ENCODE results near the gene MIPOL1.
"Not testable (repeated sequence)": the region's sequence is repeated elsewhere in the genome, so short reads cannot be mapped to it uniquely, and the experiment has no call there.

Gene MIPOL1

DNA sequence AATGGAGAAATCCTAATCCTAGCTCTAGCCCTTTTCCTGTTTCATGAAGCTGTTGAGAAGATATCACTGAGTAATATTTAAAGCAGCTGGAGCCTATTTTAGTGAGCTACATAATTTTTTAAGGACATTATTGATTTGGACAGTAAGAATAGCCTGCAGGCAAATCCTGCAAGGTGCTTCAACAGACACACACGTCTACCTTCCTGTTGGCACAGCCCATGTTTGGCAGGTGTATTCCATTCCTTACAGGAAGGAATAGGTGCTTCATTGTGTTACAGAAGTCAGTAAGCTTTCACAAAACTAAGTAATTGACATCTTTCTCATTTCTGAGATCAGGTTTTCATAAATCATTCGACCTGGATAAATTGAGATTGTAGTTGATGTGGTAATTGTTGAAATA lies 346.7 kb downstream of the MIPOL1 start:
- no peak for DNase-seq (ENCODE audit: insufficient read length, low spot score)
- no peak for FAIRE-seq
- no peak for TF ChIP-seq POLR2A (IDR thresholded peaks at IDR 0.05; ENCODE audit: low read depth, low read length)

DNA sequence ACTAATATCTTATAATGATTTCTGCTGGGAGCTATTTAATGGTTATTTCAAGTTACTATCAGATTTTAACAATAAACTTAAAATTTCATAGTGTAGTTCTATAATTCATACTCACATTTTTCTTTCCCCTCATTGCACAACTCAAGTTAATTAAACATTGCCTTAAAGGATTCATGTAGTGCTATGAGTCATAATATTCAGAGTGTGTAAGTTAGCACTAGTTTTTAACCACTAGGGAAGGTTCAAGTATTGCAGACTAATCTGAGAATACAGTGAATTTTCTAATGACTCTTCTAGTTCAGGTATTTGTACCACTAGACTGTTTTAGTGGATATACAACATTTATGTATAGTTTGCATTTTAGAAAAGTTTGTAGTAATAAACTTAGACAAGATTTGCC lies 347.4 kb downstream of the MIPOL1 start:
- DNase-seq (ENCODE audit: insufficient read length, low spot score) (no peak), FAIRE-seq (no peak)

DNA sequence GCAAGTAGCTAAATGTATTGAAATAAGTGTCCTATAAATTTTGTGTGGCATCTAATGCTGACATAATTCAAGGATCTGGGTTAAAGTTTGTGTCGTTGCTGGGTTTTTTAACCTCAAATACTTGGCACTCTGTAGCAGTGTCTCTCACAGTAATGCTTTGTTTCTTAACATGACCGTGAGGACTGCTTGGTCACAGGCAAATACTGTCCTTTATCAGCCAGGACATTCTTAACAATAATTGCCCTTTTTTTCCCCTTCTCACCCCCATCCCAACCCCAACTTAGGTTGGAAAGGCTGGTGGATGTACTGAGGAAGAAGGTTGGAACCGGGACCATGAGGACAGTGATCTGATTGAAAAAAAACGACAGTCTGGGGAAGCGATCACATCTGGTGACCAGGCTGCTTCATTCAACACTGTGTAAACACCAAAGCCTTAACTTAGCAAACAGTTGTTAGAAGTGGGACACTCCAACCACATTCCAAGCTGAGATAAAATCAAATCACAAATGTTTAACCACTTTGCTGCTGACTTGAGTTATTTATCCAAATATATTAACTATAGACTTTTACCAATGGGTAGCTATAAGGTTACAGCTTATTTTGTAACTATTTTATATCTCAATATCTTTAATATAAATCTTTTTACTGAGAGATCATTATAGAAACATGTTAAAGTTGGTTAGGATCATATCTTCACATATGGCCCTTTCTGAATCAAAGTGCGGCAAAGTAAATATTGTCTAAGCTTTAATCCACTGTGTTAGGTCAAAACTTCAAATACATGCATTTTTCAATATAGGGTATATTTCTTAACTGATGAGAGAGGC lies 349.1 kb downstream of the MIPOL1 start:
- DNase-seq (ENCODE audit: insufficient read length, low spot score) (no peak), FAIRE-seq (no peak)
- no peak for TF ChIP-seq POLR2A (IDR thresholded peaks at IDR 0.05; ENCODE audit: low read depth, low read length)

More for the DNA sequence above, 347.4 kb downstream of the MIPOL1 start:
- TF ChIP-seq POLR2A (IDR thresholded peaks at IDR 0.05; ENCODE audit: low read depth, low read length) = no peak

DNA sequence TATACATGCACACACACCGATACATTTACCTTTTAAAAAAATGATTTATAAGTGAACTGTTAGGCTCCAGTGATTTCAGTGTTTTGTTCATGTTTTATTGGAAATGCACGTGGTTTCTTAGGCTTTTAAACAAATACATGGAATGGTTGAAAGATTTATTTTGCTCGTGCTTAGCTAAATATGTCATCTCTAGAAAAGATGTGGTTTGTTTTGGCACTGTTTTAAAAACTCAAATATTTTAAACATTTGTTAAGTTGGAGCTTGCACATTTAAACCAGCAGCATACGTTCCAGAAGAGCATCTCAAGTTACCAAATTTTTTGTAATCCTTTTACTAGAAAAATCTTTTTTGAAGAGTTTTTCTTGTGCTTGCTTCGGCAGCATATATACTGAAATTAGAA lies 352.8 kb downstream of the MIPOL1 start:
- no peak for TF ChIP-seq POLR2A (IDR thresholded peaks at IDR 0.05; ENCODE audit: low read depth, low read length)
- FAIRE-seq (no peak), DNase-seq (ENCODE audit: insufficient read length, low spot score) (no peak)

DNA sequence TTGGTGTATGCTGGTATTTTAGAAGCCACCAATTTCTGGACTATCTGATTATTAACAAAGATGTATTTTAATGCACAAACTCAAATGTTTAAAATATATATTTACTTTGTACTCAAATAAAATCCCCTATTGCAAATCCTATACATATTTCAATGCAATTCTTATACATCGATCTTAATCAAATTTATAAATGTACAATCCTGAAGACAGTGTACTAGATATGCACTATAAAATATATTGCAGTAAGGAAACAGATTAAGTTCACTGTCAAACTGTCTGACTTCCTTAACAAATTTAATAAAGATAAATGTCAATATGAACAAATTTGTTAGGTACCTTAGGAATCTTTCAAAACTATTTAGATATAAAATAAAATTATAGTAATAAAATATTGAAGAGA lies 353.4 kb downstream of the MIPOL1 start:
- no peak for TF ChIP-seq POLR2A (IDR thresholded peaks at IDR 0.05; ENCODE audit: low read depth, low read length)
- DNase-seq (ENCODE audit: insufficient read length, low spot score) (no peak), FAIRE-seq (no peak)

DNA sequence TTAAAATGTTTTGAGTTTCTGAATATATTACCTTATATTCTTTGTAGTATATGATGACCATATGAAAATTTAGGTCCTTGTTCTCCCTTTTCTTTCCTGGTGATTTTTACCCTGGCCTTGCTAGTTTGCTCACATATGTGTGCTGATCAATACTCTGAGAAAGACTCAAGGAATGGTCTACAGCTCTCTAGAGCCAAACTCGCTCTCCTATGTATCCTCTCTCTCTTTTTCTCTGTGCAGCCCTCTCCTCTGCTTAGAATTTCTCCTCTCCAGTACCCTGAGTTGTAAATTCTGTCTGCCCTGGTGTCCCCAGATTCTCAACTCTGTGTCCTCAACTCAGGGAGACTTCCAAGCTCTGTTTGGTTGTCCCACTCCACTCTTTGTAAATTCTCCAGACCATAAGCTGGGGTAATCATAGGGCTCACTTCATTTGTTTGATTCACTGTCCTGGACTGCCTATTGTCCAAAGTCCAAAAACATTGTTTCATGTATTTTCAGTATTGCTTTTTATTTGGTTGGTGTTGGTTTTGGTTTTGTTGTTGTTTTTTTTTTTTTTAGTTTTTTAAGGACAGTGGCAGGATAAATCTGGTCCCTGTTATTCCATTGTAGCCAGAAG lies 356.3 kb downstream of the MIPOL1 start:
- FAIRE-seq (no peak), DNase-seq (ENCODE audit: insufficient read length, low spot score) (no peak)
- no peak for TF ChIP-seq POLR2A (IDR thresholded peaks at IDR 0.05; ENCODE audit: low read depth, low read length)

DNA sequence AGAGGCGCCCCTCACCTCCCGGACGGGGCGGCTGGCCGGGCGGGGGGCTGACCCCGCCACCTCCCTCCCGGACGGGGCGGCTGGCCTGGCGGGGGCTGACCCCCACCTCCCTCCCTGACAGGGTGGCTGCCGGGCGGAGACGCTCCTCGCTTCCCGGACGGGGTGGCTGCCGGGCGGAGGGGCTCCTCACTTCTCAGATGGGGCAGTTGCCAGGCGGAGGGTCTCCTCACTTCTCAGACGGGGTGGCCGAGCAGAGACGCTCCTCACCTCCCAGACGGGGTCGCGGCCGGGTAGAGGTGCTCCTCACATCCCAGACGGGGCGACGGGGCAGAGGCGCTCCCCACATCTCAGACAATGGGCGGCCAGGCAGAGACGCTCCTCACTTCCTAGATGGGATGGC lies 357.9 kb downstream of the MIPOL1 start:
- FAIRE-seq; DNase-seq (ENCODE audit: insufficient read length, low spot score): not testable (repeated sequence)

DNA sequence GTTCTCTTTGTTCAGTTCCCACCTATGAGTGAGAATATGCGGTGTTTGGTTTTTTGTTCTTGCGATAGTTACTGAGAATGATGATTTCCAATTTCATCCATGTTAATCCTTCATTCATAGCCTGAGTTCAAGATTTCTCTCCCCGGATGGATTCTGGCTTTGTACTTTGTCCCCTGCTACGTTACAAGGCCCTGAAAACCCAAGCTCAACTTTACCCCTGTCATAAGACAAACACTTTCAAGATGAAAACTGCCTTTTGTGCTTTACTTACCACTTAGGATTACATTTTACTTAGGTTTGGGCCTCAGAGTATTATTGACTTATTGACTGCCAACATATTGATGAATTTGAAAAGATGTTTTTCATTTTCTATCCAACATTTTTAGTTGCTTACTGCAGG lies 361.0 kb downstream of the MIPOL1 start:
- no peak for TF ChIP-seq POLR2A (IDR thresholded peaks at IDR 0.05; ENCODE audit: low read depth, low read length)

DNA sequence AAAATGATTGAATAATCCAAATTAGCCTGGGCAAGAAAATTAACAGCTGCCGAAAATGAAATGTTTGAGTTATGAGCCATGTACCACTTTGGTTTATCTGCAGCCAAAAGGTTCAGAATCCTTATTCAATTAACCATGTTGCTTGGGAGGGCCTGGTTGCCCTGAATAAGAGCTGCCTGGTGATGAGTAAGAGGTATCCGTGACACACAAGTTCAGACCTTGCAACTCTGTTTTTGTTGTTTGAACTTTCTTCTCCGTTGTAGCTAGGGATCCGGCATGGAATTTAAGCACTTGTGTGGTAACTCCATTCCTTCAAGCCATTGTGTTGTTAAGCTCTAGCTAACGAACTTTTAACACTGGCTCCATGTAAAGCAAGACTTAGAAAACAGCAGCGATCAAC lies 361.6 kb downstream of the MIPOL1 start:
- FAIRE-seq (no peak), DNase-seq (ENCODE audit: insufficient read length, low spot score) (no peak)
- TF ChIP-seq POLR2A (IDR thresholded peaks at IDR 0.05; ENCODE audit: low read depth, low read length) = no peak

More for the DNA sequence above, 361.0 kb downstream of the MIPOL1 start:
- FAIRE-seq (no peak), DNase-seq (ENCODE audit: insufficient read length, low spot score) (no peak)

DNA sequence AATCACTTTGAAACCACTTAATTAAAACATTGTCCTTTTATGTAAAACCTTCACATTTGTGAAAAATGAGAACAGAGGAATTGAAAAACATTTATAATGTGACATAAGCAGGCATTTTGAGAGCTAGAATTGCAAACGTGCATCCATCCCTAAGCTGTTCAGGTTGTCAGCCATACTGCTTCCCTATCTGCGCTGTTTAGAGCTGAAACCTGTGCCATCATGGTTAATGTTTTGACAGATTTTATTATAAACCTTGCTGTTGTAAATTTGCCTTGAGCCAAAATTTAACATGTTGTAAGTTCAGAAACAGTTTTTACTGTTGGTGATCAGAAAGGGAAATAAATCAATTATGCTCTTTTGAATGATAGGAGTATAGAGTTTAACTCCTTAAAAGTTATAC lies 365.5 kb downstream of the MIPOL1 start:
- no peak for DNase-seq (ENCODE audit: insufficient read length, low spot score)
- no peak for FAIRE-seq
- TF ChIP-seq POLR2A (IDR thresholded peaks at IDR 0.05; ENCODE audit: low read depth, low read length) = no peak

DNA sequence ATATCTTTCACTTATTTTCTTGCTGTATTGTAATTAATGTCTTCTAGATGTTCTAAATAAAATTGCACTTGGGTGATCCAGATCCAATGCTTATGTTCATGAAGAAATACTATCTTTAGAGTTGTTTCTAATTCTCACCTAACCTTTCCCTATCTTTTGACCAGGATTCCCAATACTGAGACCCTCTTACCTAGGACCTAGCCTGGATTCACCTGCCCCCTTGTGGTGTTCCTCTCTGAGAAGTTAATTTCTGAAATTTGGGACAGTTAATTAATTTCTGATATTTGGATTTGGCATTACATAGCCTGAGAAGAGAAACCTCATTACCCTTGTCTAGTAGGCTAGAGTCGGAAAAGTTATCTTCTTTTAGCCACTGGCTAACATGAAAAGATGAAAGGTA lies 367.8 kb downstream of the MIPOL1 start:
- DNase-seq (ENCODE audit: insufficient read length, low spot score) (no peak), FAIRE-seq (no peak)
- no peak for TF ChIP-seq POLR2A (IDR thresholded peaks at IDR 0.05; ENCODE audit: low read depth, low read length)

DNA sequence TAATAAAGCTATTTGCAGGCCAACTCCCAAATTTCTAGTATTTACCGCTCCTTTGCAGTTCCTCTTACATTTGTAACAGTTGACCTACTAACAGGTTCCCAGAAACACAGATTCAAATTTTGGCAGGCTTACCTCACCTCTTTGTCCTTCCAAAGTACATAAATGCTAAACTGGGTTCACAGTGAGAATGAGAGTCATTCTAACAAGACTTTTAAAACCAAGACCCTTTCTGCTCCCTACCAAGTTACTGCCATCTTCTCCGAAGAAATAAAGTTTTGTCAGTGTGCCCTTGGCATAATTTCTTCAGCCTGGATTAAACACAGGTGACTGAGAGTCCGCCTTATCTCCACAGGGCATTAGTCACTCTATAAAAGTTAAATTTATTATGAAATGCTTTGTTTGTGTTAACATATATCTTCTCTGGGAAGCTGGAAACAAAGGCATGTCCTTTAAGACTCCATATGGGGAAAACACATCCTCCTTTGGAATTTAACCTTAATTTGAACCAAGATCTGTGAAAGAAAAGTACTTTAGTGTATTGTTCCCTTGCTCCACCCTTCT lies 369.2 kb downstream of the MIPOL1 start:
- TF ChIP-seq POLR2A (IDR thresholded peaks at IDR 0.05; ENCODE audit: low read depth, low read length) = no peak
- FAIRE-seq (no peak), DNase-seq (ENCODE audit: insufficient read length, low spot score) (no peak)

DNA sequence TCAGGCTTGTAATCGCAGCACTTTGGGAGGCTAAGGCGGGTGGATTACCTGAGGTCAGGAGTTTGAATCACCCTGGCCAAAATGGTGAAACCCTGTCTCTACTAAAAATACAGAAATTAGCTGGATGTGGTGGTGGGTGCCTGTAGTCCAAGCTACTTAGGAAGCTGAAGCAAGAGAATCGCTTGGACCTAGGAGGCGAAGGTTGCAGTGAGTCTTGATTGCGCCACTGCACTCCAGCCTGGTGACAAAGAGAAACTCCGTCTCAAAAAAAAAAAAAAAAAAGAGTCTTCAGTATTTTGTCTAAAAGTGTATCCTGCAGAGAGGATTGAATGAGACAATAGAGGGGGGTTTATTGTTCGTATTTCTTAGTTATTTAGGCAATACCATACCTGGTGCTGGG lies 372.0 kb downstream of the MIPOL1 start:
- FAIRE-seq (no peak), DNase-seq (ENCODE audit: insufficient read length, low spot score) (no peak)
- no peak for TF ChIP-seq POLR2A (IDR thresholded peaks at IDR 0.05; ENCODE audit: low read depth, low read length)

DNA sequence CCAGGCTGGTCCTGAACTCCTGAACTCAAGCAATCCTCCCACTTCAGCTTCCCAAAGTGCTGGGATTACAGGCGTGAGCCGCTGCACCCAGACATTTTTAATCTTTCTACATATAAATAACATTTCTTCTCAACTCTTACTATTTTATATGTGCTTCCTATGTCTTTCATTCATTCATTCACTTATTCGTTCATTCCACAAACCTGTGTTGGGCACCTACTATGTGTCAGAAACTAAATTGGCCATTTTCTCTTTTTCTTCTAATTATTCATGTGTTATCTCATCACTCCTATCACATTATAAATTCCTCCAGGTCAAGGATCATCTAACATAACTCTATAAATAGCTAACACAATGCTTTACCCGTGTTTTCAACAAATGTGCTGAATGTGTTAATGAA lies 373.7 kb downstream of the MIPOL1 start:
- FAIRE-seq (no peak), DNase-seq (ENCODE audit: insufficient read length, low spot score) (no peak)
- TF ChIP-seq POLR2A (IDR thresholded peaks at IDR 0.05; ENCODE audit: low read depth, low read length) = no peak

DNA sequence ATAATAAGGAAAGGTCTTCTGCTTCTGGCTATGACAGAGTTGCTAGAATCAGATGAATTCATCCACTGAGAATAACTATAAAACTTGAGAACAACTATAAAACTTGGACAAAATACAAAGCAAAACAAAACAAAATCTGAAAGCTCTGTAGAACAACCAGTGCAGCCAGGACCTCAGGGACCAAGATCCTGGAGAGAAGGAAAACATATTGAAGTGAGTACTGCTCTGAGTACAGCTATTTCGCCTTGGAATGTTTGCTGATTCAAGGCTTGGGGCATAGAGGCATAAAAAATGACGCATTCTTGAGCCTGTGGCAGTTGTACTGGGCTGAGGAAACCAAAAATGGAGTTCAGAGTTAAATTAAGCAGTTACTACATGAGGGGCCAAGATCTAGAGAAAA lies 375.6 kb downstream of the MIPOL1 start:
- no peak for TF ChIP-seq POLR2A (IDR thresholded peaks at IDR 0.05; ENCODE audit: low read depth, low read length)
- FAIRE-seq (no peak), DNase-seq (ENCODE audit: insufficient read length, low spot score) (no peak)

All from H54 (cell line).